ENCODE results near the gene MCM7. TPM values are rescaled to one million over a fixed set of nuclear protein-coding genes. Genes with fewer than 3 reads are reported as not detected.
A peak's percentile ranks its signal among the peaks of the same experiment; 100 is the strongest.

Gene MCM7
- total RNA-seq, 1 experiment from 2014 or later: 387 TPM

DNA sequence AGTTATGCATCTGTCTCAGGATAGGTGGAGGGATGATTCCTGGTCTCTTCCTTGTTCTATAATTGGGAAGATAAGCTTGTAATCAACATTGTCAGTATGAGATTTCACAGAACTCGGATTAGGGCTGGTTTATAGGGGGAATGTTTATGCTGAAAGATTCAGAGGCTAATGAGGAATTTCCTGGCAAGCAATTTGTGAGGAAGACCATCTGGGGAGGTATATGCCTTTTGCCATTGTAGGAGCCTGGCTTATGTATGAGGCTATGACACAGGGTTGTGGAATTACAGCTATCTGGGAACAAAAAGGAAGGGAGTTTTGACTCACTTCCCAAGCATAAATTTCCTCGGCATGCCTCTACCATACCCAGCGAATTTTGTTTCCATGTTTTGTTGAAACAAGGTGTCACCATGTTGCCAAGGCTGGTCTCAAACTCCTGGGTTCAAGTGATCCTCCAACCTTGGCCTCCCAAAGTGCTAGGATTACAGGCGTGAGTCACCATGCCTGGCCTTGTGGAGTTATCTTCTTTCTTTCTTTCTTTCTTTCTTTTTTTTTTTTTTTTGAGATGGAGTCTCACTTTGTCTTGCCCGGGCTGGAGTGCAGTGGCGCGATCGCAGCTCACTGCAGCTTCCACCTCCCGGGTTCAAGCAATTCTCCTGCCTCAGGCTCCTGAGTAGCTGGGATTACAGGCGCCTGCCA, 14.0 kb downstream of the MCM7 start:
- BruUV-seq (replicated peaks): no TSS peak
- H3K4me2 ChIP-seq (ENCODE audit: low read length): peak overlapping the region; percentile 83

More for the DNA sequence above, 14.0 kb downstream of the MCM7 start:
- H3K9ac ChIP-seq (ENCODE audit: low read length): peak overlapping the region; percentile 23; the same call in 1 of the 2 replicates
- ChIA-PET CTCF (no interaction called here), RAD21 (ENCODE audit: low non-redundant PET in 1 of 2, low total read pairs in 2 of 2, uncharacterized antibody in 2 of 2, unreplicated experiment in 2 of 2) (interaction anchor here in 1 of 2 experiments (0.7 kb wide), 1 partner anchor 70 kb away, joined by 11 read pairs; no protein-coding TSS in a partner anchor), POLR2A (interaction anchor here (1.4 kb wide), 1 partner anchor 13 kb away, joined by 3 read pairs; no protein-coding TSS in a partner anchor)
- no peaks in the 10 kb centered on the region; the same call in 1 of the 2 replicates for H4K20me1 ChIP-seq (ENCODE audit: insufficient read depth)
- no peaks in the 10 kb centered on the region for H3K27me3 ChIP-seq (ENCODE audit: insufficient read depth, low read length)
- no peak overlapping the region for H2AFZ ChIP-seq (ENCODE audit: low read depth, low read length, poor library complexity, severe bottlenecking)
- no peaks in the 10 kb centered on the region for H3K9me2 ChIP-seq (ENCODE audit: insufficient read depth)
- ATAC-seq (no peak), DNase-seq (ENCODE audit: low read depth, low spot score) (no peak)
- no peaks in the 10 kb centered on the region for H3K9me3 ChIP-seq (ENCODE audit: control insufficient read depth in 1 of 2, insufficient read depth in 1 of 2, low read depth in 1 of 2, low read length in 2 of 2)
- TF ChIP-seq TCF7L2 (IDR thresholded peaks at IDR 0.05; ENCODE audit: borderline replicate concordance, extremely low read depth, insufficient read depth, insufficient read length) (no peak), SP1 (IDR thresholded peaks at IDR 0.05; ENCODE audit: low read depth) (no peak), CEBPB (IDR thresholded peaks at IDR 0.05; ENCODE audit: low read depth) (no peak), ELF1 (IDR thresholded peaks at IDR 0.05; ENCODE audit: borderline replicate concordance, low read depth) (no peak), FOSL1 (IDR thresholded peaks at IDR 0.05; ENCODE audit: low read depth) (no peak), JUND (IDR thresholded peaks at IDR 0.05) (no peak), ZFX (IDR thresholded peaks at IDR 0.05) (no peak), POLR2A (IDR thresholded peaks at IDR 0.05; ENCODE audit: borderline replicate concordance, extremely low read depth, insufficient read depth, insufficient read length) (no peak), CBX3 (IDR thresholded peaks at IDR 0.05; ENCODE audit: low read depth) (no peak), YY1 (IDR thresholded peaks at IDR 0.05; ENCODE audit: extremely low read depth, insufficient replicate concordance, low read depth, low read length) (no peak), SIN3A (IDR thresholded peaks at IDR 0.05; ENCODE audit: low read depth) (no peak), EGR1 (IDR thresholded peaks at IDR 0.05; ENCODE audit: low read depth) (no peak), RAD21 (IDR thresholded peaks at IDR 0.05; ENCODE audit: low read depth) (no peak)
- TF ChIP-seq, protein P1, sequence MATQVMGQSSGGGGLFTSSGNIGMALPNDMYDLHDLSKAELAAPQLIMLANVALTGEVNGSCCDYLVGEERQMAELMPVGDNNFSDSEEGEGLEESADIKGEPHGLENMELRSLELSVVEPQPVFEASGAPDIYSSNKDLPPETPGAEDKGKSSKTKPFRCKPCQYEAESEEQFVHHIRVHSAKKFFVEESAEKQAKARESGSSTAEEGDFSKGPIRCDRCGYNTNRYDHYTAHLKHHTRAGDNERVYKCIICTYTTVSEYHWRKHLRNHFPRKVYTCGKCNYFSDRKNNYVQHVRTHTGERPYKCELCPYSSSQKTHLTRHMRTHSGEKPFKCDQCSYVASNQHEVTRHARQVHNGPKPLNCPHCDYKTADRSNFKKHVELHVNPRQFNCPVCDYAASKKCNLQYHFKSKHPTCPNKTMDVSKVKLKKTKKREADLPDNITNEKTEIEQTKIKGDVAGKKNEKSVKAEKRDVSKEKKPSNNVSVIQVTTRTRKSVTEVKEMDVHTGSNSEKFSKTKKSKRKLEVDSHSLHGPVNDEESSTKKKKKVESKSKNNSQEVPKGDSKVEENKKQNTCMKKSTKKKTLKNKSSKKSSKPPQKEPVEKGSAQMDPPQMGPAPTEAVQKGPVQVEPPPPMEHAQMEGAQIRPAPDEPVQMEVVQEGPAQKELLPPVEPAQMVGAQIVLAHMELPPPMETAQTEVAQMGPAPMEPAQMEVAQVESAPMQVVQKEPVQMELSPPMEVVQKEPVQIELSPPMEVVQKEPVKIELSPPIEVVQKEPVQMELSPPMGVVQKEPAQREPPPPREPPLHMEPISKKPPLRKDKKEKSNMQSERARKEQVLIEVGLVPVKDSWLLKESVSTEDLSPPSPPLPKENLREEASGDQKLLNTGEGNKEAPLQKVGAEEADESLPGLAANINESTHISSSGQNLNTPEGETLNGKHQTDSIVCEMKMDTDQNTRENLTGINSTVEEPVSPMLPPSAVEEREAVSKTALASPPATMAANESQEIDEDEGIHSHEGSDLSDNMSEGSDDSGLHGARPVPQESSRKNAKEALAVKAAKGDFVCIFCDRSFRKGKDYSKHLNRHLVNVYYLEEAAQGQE (IDR thresholded peaks at IDR 0.05; ENCODE audit: low read depth): no peak
- TF ChIP-seq, protein P2, sequence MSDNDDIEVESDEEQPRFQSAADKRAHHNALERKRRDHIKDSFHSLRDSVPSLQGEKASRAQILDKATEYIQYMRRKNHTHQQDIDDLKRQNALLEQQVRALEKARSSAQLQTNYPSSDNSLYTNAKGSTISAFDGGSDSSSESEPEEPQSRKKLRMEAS (IDR thresholded peaks at IDR 0.05): no peak
- TF ChIP-seq, protein P3, sequence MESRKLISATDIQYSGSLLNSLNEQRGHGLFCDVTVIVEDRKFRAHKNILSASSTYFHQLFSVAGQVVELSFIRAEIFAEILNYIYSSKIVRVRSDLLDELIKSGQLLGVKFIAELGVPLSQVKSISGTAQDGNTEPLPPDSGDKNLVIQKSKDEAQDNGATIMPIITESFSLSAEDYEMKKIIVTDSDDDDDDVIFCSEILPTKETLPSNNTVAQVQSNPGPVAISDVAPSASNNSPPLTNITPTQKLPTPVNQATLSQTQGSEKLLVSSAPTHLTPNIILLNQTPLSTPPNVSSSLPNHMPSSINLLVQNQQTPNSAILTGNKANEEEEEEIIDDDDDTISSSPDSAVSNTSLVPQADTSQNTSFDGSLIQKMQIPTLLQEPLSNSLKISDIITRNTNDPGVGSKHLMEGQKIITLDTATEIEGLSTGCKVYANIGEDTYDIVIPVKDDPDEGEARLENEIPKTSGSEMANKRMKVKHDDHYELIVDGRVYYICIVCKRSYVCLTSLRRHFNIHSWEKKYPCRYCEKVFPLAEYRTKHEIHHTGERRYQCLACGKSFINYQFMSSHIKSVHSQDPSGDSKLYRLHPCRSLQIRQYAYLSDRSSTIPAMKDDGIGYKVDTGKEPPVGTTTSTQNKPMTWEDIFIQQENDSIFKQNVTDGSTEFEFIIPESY (IDR thresholded peaks at IDR 0.05; ENCODE audit: extremely low read depth, insufficient replicate concordance, low read length): no peak
- H3K4me1 ChIP-seq (ENCODE audit: control insufficient read depth in 1 of 2, insufficient read depth in 2 of 2, low read length in 2 of 2): peaks cover 11 to 48% of the 10 kb centered on the region in 2 experiments
- H3K4me3 ChIP-seq (replicated peaks in 1 of 2; ENCODE audit: low read depth in 1 of 2, low read length in 2 of 2): no peak overlapping the region
- H3K27ac ChIP-seq (ENCODE audit: low read depth, low read length): no peak overlapping the region
- intact Hi-C loops (cut with micrococcal nuclease): no loop called here
- H3K36me3 ChIP-seq (ENCODE audit: control insufficient read depth in 1 of 2, insufficient read depth in 2 of 2, low read length in 2 of 2): peaks cover 2 to 16% of the 10 kb centered on the region in 2 experiments; a peak in 2 of 4 replicates
- H3K79me2 ChIP-seq (ENCODE audit: insufficient read depth, low read length): peaks cover 21% of the 10 kb centered on the region

Data from HCT116 (cell line).